ENCODE measurements around the gene ZFP30. TPM values are rescaled to one million over a fixed set of nuclear protein-coding genes. Genes with fewer than 3 reads are reported as not detected.

Gene ZFP30
- total RNA-seq, 1 experiment from 2014 or later, result 7.7 TPM

DNA sequence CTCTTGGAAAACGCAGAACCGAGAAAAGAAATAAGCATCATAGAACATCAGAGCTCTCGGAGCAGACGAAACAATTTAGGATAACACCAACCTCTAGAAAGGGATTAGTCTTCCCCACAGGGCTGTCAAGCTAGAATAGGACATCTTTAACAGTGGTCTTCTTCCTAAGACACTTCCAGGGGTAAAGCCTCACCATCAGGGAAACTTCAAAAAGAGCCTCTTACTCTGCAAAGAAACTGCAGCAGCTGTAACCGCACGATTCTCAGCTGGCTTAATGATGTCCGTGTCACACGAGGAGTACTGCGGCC lies 61.3 kb downstream of the ZFP30 start (continued):
- TF ChIP-seq, protein P1, sequence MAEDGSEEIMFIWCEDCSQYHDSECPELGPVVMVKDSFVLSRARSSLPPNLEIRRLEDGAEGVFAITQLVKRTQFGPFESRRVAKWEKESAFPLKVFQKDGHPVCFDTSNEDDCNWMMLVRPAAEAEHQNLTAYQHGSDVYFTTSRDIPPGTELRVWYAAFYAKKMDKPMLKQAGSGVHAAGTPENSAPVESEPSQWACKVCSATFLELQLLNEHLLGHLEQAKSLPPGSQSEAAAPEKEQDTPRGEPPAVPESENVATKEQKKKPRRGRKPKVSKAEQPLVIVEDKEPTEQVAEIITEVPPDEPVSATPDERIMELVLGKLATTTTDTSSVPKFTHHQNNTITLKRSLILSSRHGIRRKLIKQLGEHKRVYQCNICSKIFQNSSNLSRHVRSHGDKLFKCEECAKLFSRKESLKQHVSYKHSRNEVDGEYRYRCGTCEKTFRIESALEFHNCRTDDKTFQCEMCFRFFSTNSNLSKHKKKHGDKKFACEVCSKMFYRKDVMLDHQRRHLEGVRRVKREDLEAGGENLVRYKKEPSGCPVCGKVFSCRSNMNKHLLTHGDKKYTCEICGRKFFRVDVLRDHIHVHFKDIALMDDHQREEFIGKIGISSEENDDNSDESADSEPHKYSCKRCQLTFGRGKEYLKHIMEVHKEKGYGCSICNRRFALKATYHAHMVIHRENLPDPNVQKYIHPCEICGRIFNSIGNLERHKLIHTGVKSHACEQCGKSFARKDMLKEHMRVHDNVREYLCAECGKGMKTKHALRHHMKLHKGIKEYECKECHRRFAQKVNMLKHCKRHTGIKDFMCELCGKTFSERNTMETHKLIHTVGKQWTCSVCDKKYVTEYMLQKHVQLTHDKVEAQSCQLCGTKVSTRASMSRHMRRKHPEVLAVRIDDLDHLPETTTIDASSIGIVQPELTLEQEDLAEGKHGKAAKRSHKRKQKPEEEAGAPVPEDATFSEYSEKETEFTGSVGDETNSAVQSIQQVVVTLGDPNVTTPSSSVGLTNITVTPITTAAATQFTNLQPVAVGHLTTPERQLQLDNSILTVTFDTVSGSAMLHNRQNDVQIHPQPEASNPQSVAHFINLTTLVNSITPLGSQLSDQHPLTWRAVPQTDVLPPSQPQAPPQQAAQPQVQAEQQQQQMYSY (CRISPR knock-in tag; IDR thresholded peaks at IDR 0.05), result no peak
- TF ChIP-seq, protein P2, sequence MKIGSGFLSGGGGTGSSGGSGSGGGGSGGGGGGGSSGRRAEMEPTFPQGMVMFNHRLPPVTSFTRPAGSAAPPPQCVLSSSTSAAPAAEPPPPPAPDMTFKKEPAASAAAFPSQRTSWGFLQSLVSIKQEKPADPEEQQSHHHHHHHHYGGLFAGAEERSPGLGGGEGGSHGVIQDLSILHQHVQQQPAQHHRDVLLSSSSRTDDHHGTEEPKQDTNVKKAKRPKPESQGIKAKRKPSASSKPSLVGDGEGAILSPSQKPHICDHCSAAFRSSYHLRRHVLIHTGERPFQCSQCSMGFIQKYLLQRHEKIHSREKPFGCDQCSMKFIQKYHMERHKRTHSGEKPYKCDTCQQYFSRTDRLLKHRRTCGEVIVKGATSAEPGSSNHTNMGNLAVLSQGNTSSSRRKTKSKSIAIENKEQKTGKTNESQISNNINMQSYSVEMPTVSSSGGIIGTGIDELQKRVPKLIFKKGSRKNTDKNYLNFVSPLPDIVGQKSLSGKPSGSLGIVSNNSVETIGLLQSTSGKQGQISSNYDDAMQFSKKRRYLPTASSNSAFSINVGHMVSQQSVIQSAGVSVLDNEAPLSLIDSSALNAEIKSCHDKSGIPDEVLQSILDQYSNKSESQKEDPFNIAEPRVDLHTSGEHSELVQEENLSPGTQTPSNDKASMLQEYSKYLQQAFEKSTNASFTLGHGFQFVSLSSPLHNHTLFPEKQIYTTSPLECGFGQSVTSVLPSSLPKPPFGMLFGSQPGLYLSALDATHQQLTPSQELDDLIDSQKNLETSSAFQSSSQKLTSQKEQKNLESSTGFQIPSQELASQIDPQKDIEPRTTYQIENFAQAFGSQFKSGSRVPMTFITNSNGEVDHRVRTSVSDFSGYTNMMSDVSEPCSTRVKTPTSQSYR (CRISPR knock-in tag; IDR thresholded peaks at IDR 0.05), result no peak
- TF ChIP-seq SMAD4 (CRISPR knock-in tag; IDR thresholded peaks at IDR 0.05), result no peak
- TF ChIP-seq ZNF396 (CRISPR knock-in tag; IDR thresholded peaks at IDR 0.05; ENCODE audit: borderline replicate concordance), result no peak
- TF ChIP-seq NFATC4 (CRISPR knock-in tag; IDR thresholded peaks at IDR 0.05), result no peak
- TF ChIP-seq, protein P3, sequence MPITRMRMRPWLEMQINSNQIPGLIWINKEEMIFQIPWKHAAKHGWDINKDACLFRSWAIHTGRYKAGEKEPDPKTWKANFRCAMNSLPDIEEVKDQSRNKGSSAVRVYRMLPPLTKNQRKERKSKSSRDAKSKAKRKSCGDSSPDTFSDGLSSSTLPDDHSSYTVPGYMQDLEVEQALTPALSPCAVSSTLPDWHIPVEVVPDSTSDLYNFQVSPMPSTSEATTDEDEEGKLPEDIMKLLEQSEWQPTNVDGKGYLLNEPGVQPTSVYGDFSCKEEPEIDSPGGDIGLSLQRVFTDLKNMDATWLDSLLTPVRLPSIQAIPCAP (CRISPR knock-in tag; IDR thresholded peaks at IDR 0.05), result no peak
- no peak for TF ChIP-seq ZNF232 (CRISPR knock-in tag; IDR thresholded peaks at IDR 0.05)
- TF ChIP-seq FOXK1 (CRISPR knock-in tag; IDR thresholded peaks at IDR 0.05), result no peak
- TF ChIP-seq, protein P4, sequence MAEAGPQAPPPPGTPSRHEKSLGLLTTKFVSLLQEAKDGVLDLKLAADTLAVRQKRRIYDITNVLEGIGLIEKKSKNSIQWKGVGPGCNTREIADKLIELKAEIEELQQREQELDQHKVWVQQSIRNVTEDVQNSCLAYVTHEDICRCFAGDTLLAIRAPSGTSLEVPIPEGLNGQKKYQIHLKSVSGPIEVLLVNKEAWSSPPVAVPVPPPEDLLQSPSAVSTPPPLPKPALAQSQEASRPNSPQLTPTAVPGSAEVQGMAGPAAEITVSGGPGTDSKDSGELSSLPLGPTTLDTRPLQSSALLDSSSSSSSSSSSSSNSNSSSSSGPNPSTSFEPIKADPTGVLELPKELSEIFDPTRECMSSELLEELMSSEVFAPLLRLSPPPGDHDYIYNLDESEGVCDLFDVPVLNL (CRISPR knock-in tag; IDR thresholded peaks at IDR 0.05; ENCODE audit: borderline replicate concordance, low read depth), result no peak
- no peak for TF ChIP-seq MXD4 (CRISPR knock-in tag; IDR thresholded peaks at IDR 0.05; ENCODE audit: borderline replicate concordance)
- TF ChIP-seq ESRRA (CRISPR knock-in tag; IDR thresholded peaks at IDR 0.05; ENCODE audit: borderline replicate concordance), result no peak
- TF ChIP-seq RORB (CRISPR knock-in tag; IDR thresholded peaks at IDR 0.05), result no peak
- TF ChIP-seq, protein P5, sequence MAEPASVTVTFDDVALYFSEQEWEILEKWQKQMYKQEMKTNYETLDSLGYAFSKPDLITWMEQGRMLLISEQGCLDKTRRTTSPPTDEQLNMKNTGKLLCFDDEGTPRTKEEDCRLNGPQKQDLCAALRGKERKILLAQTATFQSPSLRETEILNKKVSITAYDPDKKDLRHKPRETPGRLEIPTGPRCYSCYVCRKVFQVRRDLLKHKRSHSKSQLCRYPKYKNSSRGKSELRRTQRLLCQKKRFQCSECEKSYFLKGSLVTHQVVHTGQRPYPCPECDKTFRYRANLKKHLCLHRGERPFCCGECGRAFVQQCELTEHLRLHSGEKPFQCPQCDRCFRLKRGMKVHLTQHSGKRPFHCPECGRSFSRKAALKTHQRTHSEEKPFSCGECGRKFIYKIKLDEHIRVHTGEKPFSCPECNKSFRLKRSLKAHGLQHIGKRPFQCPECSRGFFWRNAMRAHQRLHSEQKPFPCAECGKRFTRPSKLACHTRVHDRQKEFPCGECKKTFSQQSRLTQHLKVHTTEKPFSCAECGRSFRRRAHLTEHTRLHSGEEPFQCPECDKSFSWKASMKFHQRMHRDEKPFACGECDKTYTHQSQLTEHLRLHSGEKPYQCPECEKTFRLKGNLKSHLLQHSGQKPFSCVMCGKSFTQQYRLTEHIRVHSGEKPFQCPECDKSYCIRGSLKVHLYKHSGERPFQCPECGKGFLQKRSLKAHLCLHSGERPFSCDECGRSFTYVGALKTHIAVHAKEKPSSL (CRISPR knock-in tag; conservative IDR thresholded peaks at IDR 0.05), result no peak

DNA sequence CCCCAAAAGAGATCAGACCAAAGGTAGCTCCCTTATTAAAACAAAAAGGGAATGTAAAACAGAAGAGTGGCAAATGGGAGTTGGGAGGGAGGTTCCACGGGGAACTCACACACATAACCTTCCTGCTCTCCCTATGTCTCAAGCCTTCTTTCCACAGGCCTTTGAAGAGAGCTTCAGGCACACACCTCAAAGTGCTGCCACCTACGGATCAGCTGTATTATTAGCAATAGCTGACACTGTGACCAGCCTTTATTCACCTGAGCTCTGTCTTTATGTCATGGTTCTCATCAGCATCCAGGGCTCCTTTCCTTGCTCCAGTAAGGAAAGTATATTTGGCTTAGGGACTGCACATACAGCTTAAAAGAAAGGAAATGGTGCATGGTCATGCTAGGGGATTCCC lies 71.9 kb downstream of the ZFP30 start:
- CTCF ChIA-PET, result interaction anchor here (0.6 to 1.3 kb wide), 8 partner anchors 10 to 221 kb away, joined by 3 to 11 read pairs (median 4); partner anchors contain the start of genes ZNF527, ZNF540, ZNF571 and ZNF793
- H3K27ac Mint-ChIP-seq, result no peak overlapping the region
- ATAC-seq (peak; percentile 83), DNase-seq (ENCODE audit: low spot score) (peak; percentile 40)
- H3K4me3 Mint-ChIP-seq, result no peak overlapping the region
- POLR2A ChIA-PET, result interaction anchor here (0.9 kb wide), 2 partner anchors 11 to 76 kb away, joined by 3 to 4 read pairs; partner anchors contain the start of genes ZNF540, ZNF571 and ZNF793
- H3K9me3 Mint-ChIP-seq, result peaks cover 24% of the 10 kb centered on the region
- H3K36me3 Mint-ChIP-seq, result peaks cover 42% of the 10 kb centered on the region
- H3K27me3 Mint-ChIP-seq (ENCODE audit: low read depth), result no peaks in the 10 kb centered on the region
- H3K4me1 Mint-ChIP-seq, result no peaks in the 10 kb centered on the region
- TF ChIP-seq, protein P6, sequence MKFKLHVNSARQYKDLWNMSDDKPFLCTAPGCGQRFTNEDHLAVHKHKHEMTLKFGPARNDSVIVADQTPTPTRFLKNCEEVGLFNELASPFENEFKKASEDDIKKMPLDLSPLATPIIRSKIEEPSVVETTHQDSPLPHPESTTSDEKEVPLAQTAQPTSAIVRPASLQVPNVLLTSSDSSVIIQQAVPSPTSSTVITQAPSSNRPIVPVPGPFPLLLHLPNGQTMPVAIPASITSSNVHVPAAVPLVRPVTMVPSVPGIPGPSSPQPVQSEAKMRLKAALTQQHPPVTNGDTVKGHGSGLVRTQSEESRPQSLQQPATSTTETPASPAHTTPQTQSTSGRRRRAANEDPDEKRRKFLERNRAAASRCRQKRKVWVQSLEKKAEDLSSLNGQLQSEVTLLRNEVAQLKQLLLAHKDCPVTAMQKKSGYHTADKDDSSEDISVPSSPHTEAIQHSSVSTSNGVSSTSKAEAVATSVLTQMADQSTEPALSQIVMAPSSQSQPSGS (CRISPR knock-in tag; IDR thresholded peaks at IDR 0.05; ENCODE audit: borderline replicate concordance, low read depth), result no peak
- TF ChIP-seq OVOL2 (CRISPR knock-in tag; IDR thresholded peaks at IDR 0.05; ENCODE audit: borderline replicate concordance) (no peak), TEAD1 (CRISPR knock-in tag; IDR thresholded peaks at IDR 0.05) (no peak), TP53 (CRISPR knock-in tag; IDR thresholded peaks at IDR 0.05) (no peak), ZNF121 (CRISPR knock-in tag; IDR thresholded peaks at IDR 0.05) (no peak), SMAD4 (CRISPR knock-in tag; IDR thresholded peaks at IDR 0.05) (no peak), CREM (CRISPR knock-in tag; IDR thresholded peaks at IDR 0.05) (no peak), HMGA2 (CRISPR knock-in tag; IDR thresholded peaks at IDR 0.05) (no peak), FOXK1 (CRISPR knock-in tag; IDR thresholded peaks at IDR 0.05) (no peak)
- TF ChIP-seq, protein P7, sequence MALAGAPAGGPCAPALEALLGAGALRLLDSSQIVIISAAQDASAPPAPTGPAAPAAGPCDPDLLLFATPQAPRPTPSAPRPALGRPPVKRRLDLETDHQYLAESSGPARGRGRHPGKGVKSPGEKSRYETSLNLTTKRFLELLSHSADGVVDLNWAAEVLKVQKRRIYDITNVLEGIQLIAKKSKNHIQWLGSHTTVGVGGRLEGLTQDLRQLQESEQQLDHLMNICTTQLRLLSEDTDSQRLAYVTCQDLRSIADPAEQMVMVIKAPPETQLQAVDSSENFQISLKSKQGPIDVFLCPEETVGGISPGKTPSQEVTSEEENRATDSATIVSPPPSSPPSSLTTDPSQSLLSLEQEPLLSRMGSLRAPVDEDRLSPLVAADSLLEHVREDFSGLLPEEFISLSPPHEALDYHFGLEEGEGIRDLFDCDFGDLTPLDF (CRISPR knock-in tag; IDR thresholded peaks at IDR 0.05), result no peak
- TF ChIP-seq, protein P3 (CRISPR knock-in tag; IDR thresholded peaks at IDR 0.05), result no peak
- TF ChIP-seq, protein P8, sequence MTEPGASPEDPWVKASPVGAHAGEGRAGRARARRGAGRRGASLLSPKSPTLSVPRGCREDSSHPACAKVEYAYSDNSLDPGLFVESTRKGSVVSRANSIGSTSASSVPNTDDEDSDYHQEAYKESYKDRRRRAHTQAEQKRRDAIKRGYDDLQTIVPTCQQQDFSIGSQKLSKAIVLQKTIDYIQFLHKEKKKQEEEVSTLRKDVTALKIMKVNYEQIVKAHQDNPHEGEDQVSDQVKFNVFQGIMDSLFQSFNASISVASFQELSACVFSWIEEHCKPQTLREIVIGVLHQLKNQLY (CRISPR knock-in tag; IDR thresholded peaks at IDR 0.05), result no peak

Measured in WTC11 (cell line).